Esophagus (tissue), 2 donors: ENCODE results near the gene PITPNM1. TPM values are rescaled to one million over a fixed set of nuclear protein-coding genes. Genes with fewer than 3 reads are reported as not detected.

Experiments
- H3K27ac ChIP-seq, 2 donors: one replicate each; pipeline ENCODE4 v1.5.1; 2013; ENCODE audit warnings: low read depth in 2 of 2, mild to moderate bottlenecking in 2 of 2, inconsistent platforms in 1 of 2, low read length in 1 of 2, moderate library complexity in 1 of 2
- H3K27me3 ChIP-seq, 2 donors: one replicate each; pipeline ENCODE4 v1.6.1; 2013; ENCODE audit warnings: low read length in 2 of 2, control low read depth in 1 of 2, mild to moderate bottlenecking in 1 of 2; ENCODE audit not compliant: insufficient read depth in 2 of 2, control insufficient read depth in 1 of 2
- H3K36me3 ChIP-seq, 2 donors: one replicate each; pipeline ENCODE4 v1.6.1; 2013; ENCODE audit warnings: low read length in 1 of 2; ENCODE audit not compliant: control insufficient read depth in 2 of 2, insufficient read depth in 2 of 2
- H3K4me1 ChIP-seq, 2 donors: one replicate each; pipeline ENCODE4 v1.6.1; 2013; ENCODE audit warnings: low read length in 1 of 2; ENCODE audit not compliant: control insufficient read depth in 2 of 2, insufficient read depth in 2 of 2
- H3K4me3 ChIP-seq, 2 donors: one replicate each; pipeline ENCODE4 v1.5.1; 2013; ENCODE audit warnings: low read length in 2 of 2, mild to moderate bottlenecking in 2 of 2, low read depth in 1 of 2, moderate library complexity in 1 of 2
- H3K9me3 ChIP-seq, 2 donors: one replicate each; pipeline ENCODE4 v1.6.1; 2013; ENCODE audit warnings: mild to moderate bottlenecking in 2 of 2, low read depth in 1 of 2, low read length in 1 of 2, moderate library complexity in 1 of 2; ENCODE audit not compliant: control insufficient read depth in 2 of 2, insufficient read depth in 1 of 2
- WGBS, 2 donors: extraction: QIAGEN DNeasy Blood & Tissue Kit; methylation state at CpG; one replicate each; pipeline ENCODE4 v1.1.7; 2013; 5-methylcytosine and 5-hydroxymethylcytosine counted together
- polyA plus RNA-seq, 2 donors: library from polyadenylated mRNA; stranded (reverse); fragments of 200-250 nt; gene quantifications; one replicate each; pipeline ENCODE4 v1.2.3, GENCODE V29; 2013
- donor health status: healthy with polysubstance abuse.
- donor health status: Bipolar disorder and iron deficiency.

PITPNM1 gene
- polyA plus RNA-seq, 2 donors: 18.2 to 29.3 TPM

- Histone ChIP-seq H3K9me3 (no peaks in the 10 kb centered on the region), H3K4me1 (no peaks in the 10 kb centered on the region), H3K27ac (no peak overlapping the region), H3K4me3 (no peak overlapping the region), H3K36me3 (no peaks in the 10 kb centered on the region), H3K27me3 (no peaks in the 10 kb centered on the region)
- WGBS, 2 donors: 70 to 78% methylated on average over 5 of the region's 5 CpGs
Observed at GRCh38 chr11:67525275-67525976, 20.3 kb upstream of the PITPNM1 start.

GRCh38 chr11:67524480-67524808, 19.3 kb upstream of the PITPNM1 start:
- H3K27ac ChIP-seq: no peak overlapping the region

GRCh38 chr11:67523556-67524479, 18.7 kb upstream of the PITPNM1 start:
- Histone ChIP-seq H3K27ac (no peak overlapping the region), H3K4me3 (no peak overlapping the region), H3K36me3 (no peaks in the 10 kb centered on the region), H3K9me3 (no peaks in the 10 kb centered on the region), H3K27me3 (no peaks in the 10 kb centered on the region), H3K4me1 (peaks cover 0 to 2% of the 10 kb centered on the region in 2 donors)
- WGBS, 2 donors: 72 to 78% methylated on average over 24 to 25 of the region's 25 CpGs

More at GRCh38 chr11:67524480-67524808, 19.3 kb upstream of the PITPNM1 start:
- Histone ChIP-seq H3K9me3 (no peaks in the 10 kb centered on the region), H3K4me1 (peaks cover 0 to 2% of the 10 kb centered on the region in 2 donors), H3K4me3 (no peak overlapping the region), H3K27me3 (no peaks in the 10 kb centered on the region), H3K36me3 (no peaks in the 10 kb centered on the region)
- WGBS, 2 donors: 87 to 90% methylated on average over 9 of the region's 9 CpGs

GRCh38 chr11:67522844-67523555, 17.8 kb upstream of the PITPNM1 start, which contains the start of gene CABP2:
Gene CABP2 (minus strand): TSS chr11:67523446. CDS start chr11:67523326, 120 bp downstream.
- H3K36me3 ChIP-seq: no peaks in the 10 kb centered on the region
- H3K9me3 ChIP-seq: no peaks in the 10 kb centered on the region
- H3K4me1 ChIP-seq: peaks cover 0 to 2% of the 10 kb centered on the region in 2 donors
- no peak within 1 kb of the TSS for H3K27ac ChIP-seq
- no peaks in the 10 kb centered on the region for H3K27me3 ChIP-seq
- WGBS, 2 donors: 72 to 74% methylated on average over 23 of the region's 23 CpGs
- no peak within 1 kb of the TSS for H3K4me3 ChIP-seq

GRCh38 chr11:67522338-67522737, 17.2 kb upstream of the PITPNM1 start:
- 90 to 93% methylated on average over 13 to 15 of the region's 15 CpGs for WGBS, 2 donors
- H3K9me3 ChIP-seq: no peaks in the 10 kb centered on the region
- H3K36me3 ChIP-seq: no peaks in the 10 kb centered on the region
- H3K4me1 ChIP-seq: peaks cover 0 to 2% of the 10 kb centered on the region in 2 donors
- H3K27me3 ChIP-seq: no peaks in the 10 kb centered on the region
- H3K27ac ChIP-seq: no peak overlapping the region
- H3K4me3 ChIP-seq: no peak overlapping the region

DNA sequence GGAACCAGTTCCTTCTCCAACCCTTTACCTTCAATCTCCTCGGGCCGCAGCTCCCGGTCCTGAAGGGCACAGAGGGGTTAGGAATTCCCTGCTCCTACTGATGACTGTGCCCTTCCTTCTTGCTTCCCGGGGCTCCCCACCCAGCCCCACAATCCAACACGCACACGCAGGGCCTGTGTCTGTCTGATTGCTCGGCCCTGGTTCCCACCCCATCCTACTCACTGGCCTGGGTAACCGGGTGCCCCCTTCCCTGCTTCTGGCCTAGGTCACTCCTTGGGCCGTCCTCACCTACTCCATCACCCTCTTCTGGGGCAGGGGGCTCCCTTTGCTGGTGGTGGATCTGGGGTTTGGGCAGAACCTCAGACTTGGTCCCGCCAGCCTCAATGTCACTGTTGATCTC, 16.8 kb upstream of the PITPNM1 start:
- 79 to 82% methylated on average over 10 of the region's 10 CpGs for WGBS, 2 donors
- H3K36me3 ChIP-seq: no peaks in the 10 kb centered on the region

DNA sequence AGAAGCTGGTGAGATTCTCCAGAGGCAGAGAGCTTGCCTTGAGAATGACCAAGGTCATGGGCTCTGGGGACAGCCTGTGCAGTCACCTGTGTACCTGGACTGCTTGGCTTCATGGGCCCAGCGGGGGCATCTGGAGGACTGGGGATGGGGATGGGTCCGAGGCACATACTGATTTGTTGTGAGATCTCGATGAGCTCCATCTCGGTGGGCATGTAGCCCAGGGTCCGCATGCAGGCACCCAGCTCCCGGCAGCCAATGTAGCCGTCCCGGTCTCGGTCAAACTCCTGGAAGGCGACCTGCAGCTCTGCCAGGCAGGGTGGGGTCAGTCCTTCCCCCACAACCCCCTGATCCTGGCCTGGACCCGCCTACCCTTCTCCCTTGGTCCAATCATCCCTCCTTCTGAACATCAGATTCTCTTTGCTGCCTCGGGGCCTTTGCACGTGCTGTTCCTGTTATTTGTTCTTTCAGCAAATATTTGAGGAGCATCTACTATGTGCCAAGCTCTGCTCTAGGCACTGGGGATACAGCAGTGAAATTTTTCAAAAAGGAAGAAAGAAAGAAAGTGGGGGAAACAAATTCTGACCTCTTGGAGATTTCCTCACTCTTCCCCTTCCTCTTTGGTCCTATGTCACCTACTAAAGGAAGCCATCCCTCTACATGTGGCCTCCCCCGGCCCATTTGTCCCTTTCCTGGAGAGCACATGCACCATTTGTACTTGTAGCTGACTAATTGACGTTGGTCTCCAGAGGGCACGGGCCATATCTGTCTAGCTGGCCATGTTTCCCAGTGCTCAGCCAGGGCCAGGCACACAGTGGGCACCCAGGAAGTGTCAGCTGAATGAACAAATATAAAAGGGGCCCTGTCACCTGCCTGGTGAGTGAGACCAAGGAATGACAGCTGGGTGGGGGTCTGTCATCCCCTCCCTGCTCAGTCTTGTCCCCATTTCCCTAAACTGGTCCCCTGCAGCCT, 16.0 kb upstream of the PITPNM1 start:
- Histone ChIP-seq H3K4me1 (peaks cover 0 to 2% of the 10 kb centered on the region in 2 donors), H3K4me3 (no peak overlapping the region), H3K36me3 (no peaks in the 10 kb centered on the region), H3K9me3 (no peaks in the 10 kb centered on the region), H3K27me3 (no peaks in the 10 kb centered on the region), H3K27ac (no peak overlapping the region)
- 85 to 86% methylated on average over 16 of the region's 16 CpGs for WGBS, 2 donors

More for the DNA sequence above, 16.8 kb upstream of the PITPNM1 start:
- H3K27ac ChIP-seq: no peak overlapping the region
- H3K4me3 ChIP-seq: no peak overlapping the region
- H3K4me1 ChIP-seq: peaks cover 0 to 2% of the 10 kb centered on the region in 2 donors
- no peaks in the 10 kb centered on the region for H3K27me3 ChIP-seq
- H3K9me3 ChIP-seq: no peaks in the 10 kb centered on the region

DNA sequence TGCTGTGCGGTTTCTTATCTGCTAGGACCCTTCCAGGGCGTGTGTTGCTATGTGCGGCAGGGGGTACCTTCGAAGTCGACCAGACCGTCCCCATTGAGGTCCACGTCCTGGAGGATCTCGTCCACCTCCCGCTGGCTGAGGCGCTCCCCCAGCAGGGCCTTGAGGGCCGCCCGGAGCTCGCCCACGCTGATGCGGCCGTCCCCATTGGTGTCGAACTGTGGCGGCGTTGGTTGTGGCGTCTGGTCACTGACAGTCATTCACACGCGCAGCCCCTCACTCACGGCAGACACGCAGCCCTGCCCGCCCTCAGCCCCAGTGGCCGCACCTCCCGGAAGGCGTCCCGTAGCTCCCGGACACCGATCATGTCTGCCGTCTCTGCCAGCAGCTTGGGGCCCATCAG, 14.6 kb upstream of the PITPNM1 start:
- WGBS, 2 donors: 91% methylated on average over 32 of the region's 32 CpGs
- Histone ChIP-seq H3K4me3 (no peak overlapping the region), H3K36me3 (no peaks in the 10 kb centered on the region), H3K27ac (no peak overlapping the region), H3K9me3 (no peaks in the 10 kb centered on the region), H3K4me1 (peaks cover 0 to 2% of the 10 kb centered on the region in 2 donors), H3K27me3 (no peaks in the 10 kb centered on the region)
